Heart left ventricle (tissue), 16 donors: ENCODE data around the gene AKT1. TPM values are rescaled to one million over a fixed set of nuclear protein-coding genes. Genes with fewer than 3 reads are reported as not detected.

Experiments used
- ATAC-seq, 4 donors: fragments of 200-7000 bp; cut with Tn5 transposase; one replicate each; pipeline ENCODE4 v1.9.1; 2020 to 2022; ENCODE audit warnings: moderate library complexity in 4 of 4, mild to moderate bottlenecking in 3 of 4, moderate number of reproducible peaks in 1 of 4
- DNase-seq, 5 donors: peaks; one replicate each; pipeline ENCODE4 v3.0.0-alpha.2; 2020
- H3K27ac ChIP-seq, 12 donors: fragments of 200-600 bp; sonication (generic) in 4 of 12; one replicate each; pipeline versions ENCODE4 v1.5.0 to v1.8.0; 2016 to 2022; ENCODE audit warnings: mild to moderate bottlenecking in 2 of 12
- H3K27me3 ChIP-seq, 9 donors: fragments of 200-600 bp; sonication (generic) in 2 of 9; one replicate each; pipeline versions ENCODE4 v1.5.1 to v1.8.0; 2016 to 2022; ENCODE audit warnings: mild to moderate bottlenecking in 3 of 9
- H3K36me3 ChIP-seq, 9 donors: fragments of 200-600 bp; sonication (generic) in 2 of 9; one replicate each; pipeline versions ENCODE4 v1.5.0 to v1.8.0; 2018 to 2022; ENCODE audit warnings: mild to moderate bottlenecking in 2 of 9
- H3K4me1 ChIP-seq, 12 donors: fragments of 200-600 bp; sonication (generic) in 4 of 12; one replicate each; pipeline versions ENCODE4 v1.5.0 to v1.8.0; 2016 to 2022; ENCODE audit warnings: mild to moderate bottlenecking in 3 of 12
- H3K4me3 ChIP-seq, 12 donors: fragments of 200-600 bp; sonication (generic) in 4 of 12; one replicate each; pipeline versions ENCODE4 v1.5.0 to v1.8.0; 2017 to 2022; ENCODE audit warnings: mild to moderate bottlenecking in 9 of 12, moderate library complexity in 4 of 12
- H3K9me3 ChIP-seq, 12 donors: fragments of 200-600 bp; sonication (generic) in 4 of 12; one replicate each; pipeline versions ENCODE4 v1.5.0 to v1.8.0; 2016 to 2022; ENCODE audit warnings: mild to moderate bottlenecking in 1 of 12
- POLR2A ChIP-seq, 2 donors: fragments of 450-650 bp; IDR thresholded peaks; one replicate each; pipeline ENCODE4 v1.6.1; 2017; ENCODE audit warnings: antibody characterized with exemption in 2 of 2, mild to moderate bottlenecking in 2 of 2, moderate library complexity in 2 of 2
- WGBS, 4 donors: extraction: QIAGEN DNeasy Blood & Tissue Kit in 2 of 4; methylation state at CpG; one replicate each; pipeline versions ENCODE4 v1.1.5 to v1.1.7; 2013 to 2018; 5-methylcytosine and 5-hydroxymethylcytosine counted together
- intact Hi-C, 10 donors: fragments of 100-400 bp; cut with DNase I; formaldehyde crosslinking; loops; one replicate each; pipeline versions ENCODE4 v1.11.1 to v1.14.2; 2022
- polyA plus RNA-seq, 2 donors: library from polyadenylated mRNA; stranded (reverse); fragments of 200-250 nt; gene quantifications; one replicate each; pipeline ENCODE4 v1.2.3, GENCODE V29; 2013
- total RNA-seq, 9 donors: library from RNA; depleted of rRNA in 2 of 9; stranded (reverse); fragments of >200 nt in 2 of 9; fragmentation: NEBNext Ultra II Directional in 3 of 9; extraction: Animal tissue kit (Norgen Biotek cat#: 25700) in 3 of 9; gene quantifications; one replicate each; pipeline versions ENCODE4 v1.1.0 to v1.2.4, GENCODE V29; 2016 to 2023
- TF ChIP-seq, protein P1 (sequence below), 12 donors: fragments of 200-600 bp; sonication (generic) in 4 of 12; IDR thresholded peaks; one replicate each; pipeline versions ENCODE4 v1.5.0 to v1.8.0; 2018 to 2022; ENCODE audit warnings: antibody characterized with exemption in 12 of 12, mild to moderate bottlenecking in 5 of 12
- donor health status: ischemic (EF 13 %, LVEDD 7.1; RV severe dilation, severe dysfunction).
- donor health status: healthy with polysubstance abuse.
- donor health status: DM: no; HTN: yes; CAD: no.
- donor health status: DM: no; HTN: no; CAD: no.
- donor health status: ischemic (EF 25% LVEDD 6.9; RV normal size, moderate dysfunction).
- donor health status: ischemic (EF 25% LVEDD 5.7; RV mildly dilated, moderate dysfunction).
- donor health status: healthy.
- donor health status: DM: yes; HTN: yes; CAD: no.
- donor health status: ischemic (EF 35%, LVEDD 5.7; RV mildly dilated, moderate dysfunction).
- donor health status: nonischemic (EF 11% LVEDD 7.7; RV severe dilation, severe dysfunction).
- donor health status: DM: yes; HTN: yes; CAD: no.
- donor health status: PGD.
- donor health status: ischemic (EF 29% LVEDD 5.4; RV normal size, mild dysfunction).
- donor health status: nonischemic (EF 23%, LVEDD 6.1; RV moderate dilation, normal function).

The AKT1 gene
- total and polyA plus RNA-seq, 11 donors: 108 to 173 (median 135) TPM

- WGBS, 4 donors: 91 to 97% (median 92%) methylated on average over 3 to 5 of the region's 5 CpGs
- Histone ChIP-seq H3K4me3 (no peak overlapping the region), H3K27me3 (no peaks in the 10 kb centered on the region), H3K9me3 (peaks cover 0 to 13% (median 0%) of the 10 kb centered on the region in 12 donors), H3K36me3 (peaks cover 0 to 62% (median 51%) of the 10 kb centered on the region in 9 donors), H3K4me1 (peaks cover 0 to 12% (median 9%) of the 10 kb centered on the region in 12 donors), H3K27ac (no peak overlapping the region)
- DNase-seq (peak in 1 of 5 donors; percentile 31), ATAC-seq (no peak)
- intact Hi-C loops: loop anchor here in 1 of 10 donors (2.0 kb wide), 1 partner anchor 54 kb away; no protein-coding TSS in a partner anchor
- TF ChIP-seq, protein P1, sequence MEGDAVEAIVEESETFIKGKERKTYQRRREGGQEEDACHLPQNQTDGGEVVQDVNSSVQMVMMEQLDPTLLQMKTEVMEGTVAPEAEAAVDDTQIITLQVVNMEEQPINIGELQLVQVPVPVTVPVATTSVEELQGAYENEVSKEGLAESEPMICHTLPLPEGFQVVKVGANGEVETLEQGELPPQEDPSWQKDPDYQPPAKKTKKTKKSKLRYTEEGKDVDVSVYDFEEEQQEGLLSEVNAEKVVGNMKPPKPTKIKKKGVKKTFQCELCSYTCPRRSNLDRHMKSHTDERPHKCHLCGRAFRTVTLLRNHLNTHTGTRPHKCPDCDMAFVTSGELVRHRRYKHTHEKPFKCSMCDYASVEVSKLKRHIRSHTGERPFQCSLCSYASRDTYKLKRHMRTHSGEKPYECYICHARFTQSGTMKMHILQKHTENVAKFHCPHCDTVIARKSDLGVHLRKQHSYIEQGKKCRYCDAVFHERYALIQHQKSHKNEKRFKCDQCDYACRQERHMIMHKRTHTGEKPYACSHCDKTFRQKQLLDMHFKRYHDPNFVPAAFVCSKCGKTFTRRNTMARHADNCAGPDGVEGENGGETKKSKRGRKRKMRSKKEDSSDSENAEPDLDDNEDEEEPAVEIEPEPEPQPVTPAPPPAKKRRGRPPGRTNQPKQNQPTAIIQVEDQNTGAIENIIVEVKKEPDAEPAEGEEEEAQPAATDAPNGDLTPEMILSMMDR (IDR thresholded peaks at IDR 0.05): peak in 7 of 12 donors; percentile 18 to 38 (median 31)
- no peak for TF ChIP-seq POLR2A (IDR thresholded peaks at IDR 0.05)
These were observed 24.7 kb downstream of the AKT1 start for GRCh38 chr14:104770851-104771272.

DNA sequence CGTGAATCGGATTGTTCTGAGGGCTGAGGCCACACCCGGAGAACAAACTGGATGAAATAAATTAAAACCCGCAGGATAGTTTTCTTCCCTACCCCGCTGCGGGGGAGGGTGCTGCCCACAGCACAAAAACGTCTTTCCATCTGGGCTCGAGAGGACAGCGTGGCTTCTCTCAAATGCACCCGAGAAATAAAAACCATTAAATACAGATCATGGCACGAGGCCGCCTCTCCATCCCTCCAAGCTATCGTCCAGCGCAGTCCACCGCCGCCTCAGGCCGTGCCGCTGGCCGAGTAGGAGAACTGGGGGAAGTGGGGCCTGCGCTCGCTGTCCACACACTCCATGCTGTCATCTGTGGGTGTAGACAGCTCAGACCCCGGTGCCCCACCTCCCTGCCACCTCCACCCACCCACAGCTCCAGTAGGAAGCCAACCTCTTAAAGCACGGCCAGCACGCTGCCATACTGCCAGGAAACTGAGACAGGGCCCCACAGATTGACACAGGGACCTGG lies 25.4 kb downstream of the AKT1 start:
- intact Hi-C loops: loop anchor here in 1 of 10 donors (2.0 kb wide), 1 partner anchor 55 kb away; no protein-coding TSS in a partner anchor
- Histone ChIP-seq H3K27me3 (no peaks in the 10 kb centered on the region), H3K36me3 (peaks cover 0 to 56% (median 48%) of the 10 kb centered on the region in 9 donors), H3K4me3 (no peak overlapping the region), H3K27ac (no peak overlapping the region), H3K4me1 (peaks cover 0 to 12% (median 9%) of the 10 kb centered on the region in 12 donors), H3K9me3 (peaks cover 0 to 14% (median 0%) of the 10 kb centered on the region in 12 donors)
- no peak for ATAC-seq
- TF ChIP-seq, protein P1 (IDR thresholded peaks at IDR 0.05): no peak
- no peak for TF ChIP-seq POLR2A (IDR thresholded peaks at IDR 0.05)
- 84 to 87% (median 86%) methylated on average over 21 to 24 of the region's 24 CpGs for WGBS, 4 donors
- DNase-seq: peak in 1 of 5 donors; percentile 16

DNA sequence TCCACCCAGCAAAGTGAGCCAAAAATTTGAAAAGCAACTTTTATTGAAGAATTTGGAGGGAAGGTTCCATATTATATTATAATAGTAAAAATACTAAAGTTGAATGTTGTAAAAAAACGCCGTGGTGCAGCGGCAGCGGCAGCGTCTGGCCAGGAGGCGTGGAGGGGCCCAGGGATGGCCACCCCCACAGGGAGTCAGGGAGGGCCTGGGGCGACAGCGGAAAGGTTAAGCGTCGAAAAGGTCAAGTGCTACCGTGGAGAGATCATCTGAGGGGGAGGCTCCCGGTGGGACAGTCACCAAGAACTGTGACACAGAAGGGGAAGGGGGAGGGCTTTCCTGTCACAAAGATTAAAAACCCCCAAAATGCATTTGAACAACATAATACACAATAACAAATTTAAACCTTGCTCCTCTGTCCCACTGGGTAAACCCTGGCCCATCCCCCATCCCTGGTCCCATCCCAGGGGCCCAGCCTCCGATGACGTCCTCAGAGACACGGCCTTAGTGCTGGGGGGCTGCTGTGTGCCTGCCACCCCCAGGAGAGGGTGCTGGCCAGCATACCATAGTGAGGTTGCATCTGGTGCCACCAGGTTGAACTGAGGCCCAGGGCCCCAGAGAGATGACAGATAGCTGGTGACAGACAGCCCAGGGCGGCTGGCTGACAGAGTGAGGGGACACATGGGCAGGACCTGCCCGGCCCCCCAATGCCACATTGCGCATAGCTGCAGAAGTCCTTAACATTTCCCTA lies 26.1 kb downstream of the AKT1 start:
- Histone ChIP-seq H3K4me1 (peaks cover 0 to 12% (median 9%) of the 10 kb centered on the region in 12 donors), H3K36me3 (peaks cover 0 to 50% (median 42%) of the 10 kb centered on the region in 9 donors), H3K27me3 (no peaks in the 10 kb centered on the region), H3K27ac (peak overlapping the region in 2 of 12 donors; percentile 21 to 51), H3K4me3 (no peak overlapping the region), H3K9me3 (peaks cover 0 to 14% (median 0%) of the 10 kb centered on the region in 12 donors)
- DNase-seq (peak in 1 of 5 donors; percentile 24), ATAC-seq (no peak)
- intact Hi-C loops: loop anchor here in 6 of 10 donors (2.0 to 10.0 kb wide), 3 partner anchors 55 to 275 kb away; no protein-coding TSS in a partner anchor
- TF ChIP-seq, protein P1 (IDR thresholded peaks at IDR 0.05): no peak
- no peak for TF ChIP-seq POLR2A (IDR thresholded peaks at IDR 0.05)
- WGBS, 4 donors: 72 to 81% (median 75%) methylated on average over 18 of the region's 18 CpGs
